GM23338 (cell line): Measurements from ENCODE around the gene TGFBR3. TPM values are rescaled to one million over a fixed set of nuclear protein-coding genes. Genes with fewer than 3 reads are reported as not detected.

Experiments used
- ATAC-seq: fragments of 200-7000 bp; cut with Tn5 transposase; 3 replicates; pipeline ENCODE4 v1.9.1; 2020
- DNase-seq: peaks from one replicate; pipeline ENCODE4 v3.0.0-alpha.2; 2015; ENCODE audit warnings: low spot score
- H2AFZ ChIP-seq: fragments of 200-600 bp; sonication (generic); 2 replicates; pipeline ENCODE4 v1.8.0; 2016; ENCODE audit warnings: antibody characterized with exemption, mild to moderate bottlenecking, moderate library complexity
- H3F3A ChIP-seq: fragments of 200-600 bp; sonication (generic); replicated peaks from 2 replicates; pipeline ENCODE4 v1.8.0; 2017; ENCODE audit warnings: antibody characterized with exemption, mixed run types, low read depth
- H3K27ac ChIP-seq: fragments of 200-600 bp; sonication (generic); 2 replicates; pipeline ENCODE4 v1.6.1; 2016; ENCODE audit warnings: low read depth
- H3K27me3 ChIP-seq: fragments of 200-600 bp; sonication (generic); 2 replicates; pipeline ENCODE4 v1.8.0; 2016; ENCODE audit warnings: mild to moderate bottlenecking, mixed run types, moderate library complexity; ENCODE audit not compliant: insufficient read depth
- H3K36me3 ChIP-seq: fragments of 200-600 bp; sonication (generic); 2 replicates; pipeline ENCODE4 v1.8.0; 2016; ENCODE audit warnings: mild to moderate bottlenecking; ENCODE audit not compliant: insufficient read depth
- H3K4me1 ChIP-seq: fragments of 200-600 bp; sonication (generic); 2 replicates; pipeline ENCODE4 v1.8.0; 2016; ENCODE audit warnings: mild to moderate bottlenecking, moderate library complexity; ENCODE audit not compliant: insufficient read depth
- H3K4me2 ChIP-seq: fragments of 200-600 bp; sonication (generic); 2 replicates; pipeline ENCODE4 v1.7.1; 2017; ENCODE audit warnings: mixed run types
- H3K4me3 ChIP-seq: fragments of 200-600 bp; sonication (generic); 2 replicates; pipeline ENCODE4 v1.6.1; 2016; ENCODE audit warnings: mixed run types
- H3K79me2 ChIP-seq: fragments of 200-600 bp; sonication (generic); replicated peaks from 2 replicates; pipeline ENCODE4 v1.8.0; 2017; ENCODE audit warnings: mild to moderate bottlenecking; ENCODE audit not compliant: insufficient read depth
- H3K9me2 ChIP-seq: fragments of 200-600 bp; sonication (generic); 2 replicates; pipeline ENCODE4 v1.8.0; 2017; ENCODE audit not compliant: insufficient read depth
- H4K20me1 ChIP-seq: fragments of 200-600 bp; sonication (generic); replicated peaks from 2 replicates; pipeline ENCODE4 v1.8.0; 2017; ENCODE audit warnings: mild to moderate bottlenecking; ENCODE audit not compliant: insufficient read depth
- H3K27ac Mint-ChIP-seq: 2 replicates; pipeline ENCODE4 v1.8.0; 2020; ENCODE audit warnings: inconsistent platforms, mild to moderate bottlenecking, moderate library complexity, mixed read lengths
- H3K27me3 Mint-ChIP-seq: 3 replicates; pipeline ENCODE4 v1.8.0; 2022; ENCODE audit warnings: low read depth, mild to moderate bottlenecking, moderate library complexity, mixed read lengths, inconsistent platforms; ENCODE audit not compliant: insufficient read depth, poor library complexity
- H3K36me3 Mint-ChIP-seq: 3 replicates; pipeline ENCODE4 v1.8.0; 2021; ENCODE audit warnings: low read depth, mild to moderate bottlenecking, inconsistent platforms, moderate library complexity, mixed read lengths
- H3K4me1 Mint-ChIP-seq: 3 replicates; pipeline ENCODE4 v1.8.0; 2020; ENCODE audit warnings: mild to moderate bottlenecking, inconsistent platforms, mixed read lengths
- H3K4me3 Mint-ChIP-seq: 3 replicates; pipeline ENCODE4 v1.8.0; 2021; ENCODE audit warnings: moderate library complexity, mild to moderate bottlenecking, inconsistent platforms, mixed read lengths
- H3K9me3 Mint-ChIP-seq: 3 replicates; pipeline ENCODE4 v1.8.0; 2020; ENCODE audit warnings: moderate library complexity, mild to moderate bottlenecking, inconsistent platforms, mixed read lengths
- CREB1 ChIP-seq: fragments of 250-450 bp; sonication (Bioruptor Pico); IDR thresholded peaks from 2 replicates; pipeline ENCODE4 v1.5.0; 2020; ENCODE audit warnings: low read depth, mild to moderate bottlenecking, moderate library complexity
- CTCF ChIP-seq, 2 experiments: fragments of 200-600 bp in 1 of 2; sonication (generic) in 1 of 2; conservative IDR thresholded peaks; 2 replicates each; pipeline versions ENCODE4 v1.5.1 to v1.6.1; 2016 to 2017; ENCODE audit warnings: antibody characterized with exemption in 2 of 2, low read depth in 2 of 2, mild to moderate bottlenecking in 2 of 2, moderate library complexity in 1 of 2
- ETS1 ChIP-seq: IDR thresholded peaks from 2 replicates; pipeline ENCODE4 v1.6.1; 2016; ENCODE audit warnings: antibody characterized with exemption
- EZH2 ChIP-seq: fragments of 200-600 bp; sonication (generic); IDR thresholded peaks from one replicate; pipeline ENCODE4 v1.8.0; 2017; ENCODE audit warnings: antibody characterized with exemption, mild to moderate bottlenecking, low read depth; ENCODE audit not compliant: unreplicated experiment
- EZH2phosphoT487 ChIP-seq: fragments of 200-600 bp; sonication (generic); IDR thresholded peaks from one replicate; pipeline ENCODE4 v1.8.1; 2018; ENCODE audit warnings: antibody characterized with exemption; ENCODE audit not compliant: unreplicated experiment
- JUNB ChIP-seq: IDR thresholded peaks from one replicate; pipeline ENCODE4 v1.6.1; 2016; ENCODE audit warnings: antibody characterized with exemption; ENCODE audit not compliant: unreplicated experiment
- NANOG ChIP-seq: IDR thresholded peaks from 2 replicates; pipeline ENCODE4 v1.6.1; 2016; ENCODE audit warnings: antibody characterized with exemption, borderline replicate concordance
- POLR2AphosphoS5 ChIP-seq: IDR thresholded peaks from 2 replicates; pipeline ENCODE4 v1.6.1; 2016; ENCODE audit warnings: antibody characterized with exemption, low read depth
- STAT1 ChIP-seq: IDR thresholded peaks from one replicate; pipeline ENCODE4 v1.6.1; 2016; ENCODE audit warnings: antibody characterized with exemption; ENCODE audit not compliant: unreplicated experiment
- ZNF114 ChIP-seq: fragments of 250-450 bp; sonication (Bioruptor Pico); IDR thresholded peaks from 2 replicates; pipeline ENCODE4 v1.5.0; 2020; ENCODE audit warnings: mild to moderate bottlenecking, moderate library complexity
- ZNF331 ChIP-seq: fragments of 250-450 bp; sonication (Bioruptor Pico); IDR thresholded peaks from 2 replicates; pipeline ENCODE4 v1.5.0; 2020; ENCODE audit warnings: low read depth, mild to moderate bottlenecking, moderate library complexity
- ZNF462 ChIP-seq: fragments of 250-450 bp; sonication (Bioruptor Pico); IDR thresholded peaks from 2 replicates; pipeline ENCODE4 v1.5.0; 2020; ENCODE audit warnings: mild to moderate bottlenecking, moderate library complexity
- polyA plus RNA-seq: library from polyadenylated mRNA; unstranded; fragments of >200 nt; fragmentation: Nextera tagmentation; extraction: Ambion mirVana; gene quantifications from 2 replicates; pipeline ENCODE4 v1.2.1, GENCODE V29; 2016
- total RNA-seq: library from RNA; depleted of rRNA; stranded (reverse); fragments of >200 nt; shearing (Covaris generic); gene quantifications from 2 replicates; pipeline ENCODE4 v1.2.3, GENCODE V29; 2014

The TGFBR3 gene
- total and polyA plus RNA-seq, 2 experiments from 2014 or later, result 1.7 to 2.9 TPM

- TF ChIP-seq ZNF462 (CRISPR knock-in tag) (no peak), EZH2phosphoT487 (no peak)
These were observed 196.1 kb downstream of the TGFBR3 start (continued) for GRCh38 chr1:91689641-91690481.

- H3K9me2 ChIP-seq, result no peaks in the 10 kb centered on the region
- H4K20me1 ChIP-seq, result no peaks in the 10 kb centered on the region
- H3K4me1 ChIP-seq, result peaks cover 45% of the 10 kb centered on the region
- H3K4me3 ChIP-seq, result no peak overlapping the region
- no peaks in the 10 kb centered on the region for H3K36me3 Mint-ChIP-seq
- no peak for ATAC-seq
- no peaks in the 10 kb centered on the region for H3F3A ChIP-seq
- no peaks in the 10 kb centered on the region for H3K79me2 ChIP-seq
- H3K36me3 ChIP-seq, result no peaks in the 10 kb centered on the region
- H3K4me3 Mint-ChIP-seq, result no peak overlapping the region
- H3K27ac ChIP-seq, result no peak overlapping the region
- no peak overlapping the region for H2AFZ ChIP-seq
- peaks cover 62% of the 10 kb centered on the region for H3K4me1 Mint-ChIP-seq
- H3K9me3 Mint-ChIP-seq, result no peaks in the 10 kb centered on the region
- H3K27me3 Mint-ChIP-seq, result peaks cover 2% of the 10 kb centered on the region
- H3K4me2 ChIP-seq, result no peak overlapping the region
- H3K27me3 ChIP-seq, result no peaks in the 10 kb centered on the region
- no peak for DNase-seq
- no peak overlapping the region for H3K27ac Mint-ChIP-seq
- TF ChIP-seq ETS1 (no peak), JUNB (no peak), EZH2phosphoT487 (no peak), NANOG (no peak), CREB1 (CRISPR knock-in tag) (no peak), POLR2AphosphoS5 (no peak), ZNF114 (CRISPR knock-in tag) (no peak), STAT1 (no peak), EZH2 (no peak), CTCF (conservative IDR thresholded peaks at IDR 0.05; ENCODE audit: low read depth in 2 of 2) (no peak), ZNF331 (no peak)
These were observed 198.5 kb downstream of the TGFBR3 start for GRCh38 chr1:91687452-91687851.
